ENCODE measurements around the gene PNMT. TPM values are rescaled to one million over a fixed set of nuclear protein-coding genes. Genes with fewer than 3 reads are reported as not detected.
A peak's percentile ranks its signal among the peaks of the same experiment; 100 is the strongest.

Gene PNMT
- total and polyA plus RNA-seq, 2 of the 13 experiments (the other 11 are each of a cell fraction or from before 2014, with no cell fraction given): 0.25 TPM; not detected in 1

- ChIA-PET POLR2A (no interaction called here), CTCF (ENCODE audit: low intra/inter-chr PET ratio, low total read pairs) (no interaction called here)
- Histone ChIP-seq H3K9ac (ENCODE audit: insufficient read depth, low read depth, low read length) (no peak overlapping the region), H2AFZ (ENCODE audit: low read length) (no peak overlapping the region), H4K20me1 (ENCODE audit: insufficient read depth, low read length) (peaks cover 3% of the 10 kb centered on the region), H3K4me3 (replicated peaks in 1 of 3; ENCODE audit: insufficient read depth in 1 of 3, low read depth in 2 of 3, low read length in 3 of 3) (no peak overlapping the region), H3K27ac (ENCODE audit: extremely low read length, insufficient read depth, low read length) (no peak overlapping the region), H3K4me1 (ENCODE audit: insufficient read depth, low read length) (peaks cover 68% of the 10 kb centered on the region), H3K36me3 (replicated peaks in 1 of 2; ENCODE audit: control insufficient read depth in 1 of 2, insufficient read depth in 2 of 2, low read length in 2 of 2) (peaks cover 0 to 2% of the 10 kb centered on the region in 2 experiments; a peak in 2 of 5 replicates), H3K27me3 (ENCODE audit: control insufficient read depth in 1 of 2, insufficient read depth in 2 of 2, low read length in 2 of 2) (no peaks in the 10 kb centered on the region; a peak in 1 of 5 replicates), H3K4me2 (ENCODE audit: low read depth, low read length) (no peak overlapping the region), H3K9me3 (ENCODE audit: low read length) (no peaks in the 10 kb centered on the region), H3K79me2 (ENCODE audit: insufficient read depth, low read length) (peaks cover 60% of the 10 kb centered on the region)
- no peak for DNase-seq (ENCODE audit: low spot score)
- BruUV-seq (replicated peaks): no TSS peak
- intact Hi-C loops (cut with micrococcal nuclease; ENCODE audit: unreplicated experiment): no loop called here
- TF ChIP-seq ZNF878 (CRISPR knock-in tag; IDR thresholded peaks at IDR 0.05): no peak
- TF ChIP-seq FOSL2 (CRISPR knock-in tag; IDR thresholded peaks at IDR 0.05): peak; percentile 33; the same call in 1 of the 2 replicates
- TF ChIP-seq SKI (IDR thresholded peaks at IDR 0.05; ENCODE audit: partially characterized antibody): peak; percentile 20
- no peak for TF ChIP-seq DRAP1 (CRISPR knock-in tag; IDR thresholded peaks at IDR 0.05)
- TF ChIP-seq, protein P1, sequence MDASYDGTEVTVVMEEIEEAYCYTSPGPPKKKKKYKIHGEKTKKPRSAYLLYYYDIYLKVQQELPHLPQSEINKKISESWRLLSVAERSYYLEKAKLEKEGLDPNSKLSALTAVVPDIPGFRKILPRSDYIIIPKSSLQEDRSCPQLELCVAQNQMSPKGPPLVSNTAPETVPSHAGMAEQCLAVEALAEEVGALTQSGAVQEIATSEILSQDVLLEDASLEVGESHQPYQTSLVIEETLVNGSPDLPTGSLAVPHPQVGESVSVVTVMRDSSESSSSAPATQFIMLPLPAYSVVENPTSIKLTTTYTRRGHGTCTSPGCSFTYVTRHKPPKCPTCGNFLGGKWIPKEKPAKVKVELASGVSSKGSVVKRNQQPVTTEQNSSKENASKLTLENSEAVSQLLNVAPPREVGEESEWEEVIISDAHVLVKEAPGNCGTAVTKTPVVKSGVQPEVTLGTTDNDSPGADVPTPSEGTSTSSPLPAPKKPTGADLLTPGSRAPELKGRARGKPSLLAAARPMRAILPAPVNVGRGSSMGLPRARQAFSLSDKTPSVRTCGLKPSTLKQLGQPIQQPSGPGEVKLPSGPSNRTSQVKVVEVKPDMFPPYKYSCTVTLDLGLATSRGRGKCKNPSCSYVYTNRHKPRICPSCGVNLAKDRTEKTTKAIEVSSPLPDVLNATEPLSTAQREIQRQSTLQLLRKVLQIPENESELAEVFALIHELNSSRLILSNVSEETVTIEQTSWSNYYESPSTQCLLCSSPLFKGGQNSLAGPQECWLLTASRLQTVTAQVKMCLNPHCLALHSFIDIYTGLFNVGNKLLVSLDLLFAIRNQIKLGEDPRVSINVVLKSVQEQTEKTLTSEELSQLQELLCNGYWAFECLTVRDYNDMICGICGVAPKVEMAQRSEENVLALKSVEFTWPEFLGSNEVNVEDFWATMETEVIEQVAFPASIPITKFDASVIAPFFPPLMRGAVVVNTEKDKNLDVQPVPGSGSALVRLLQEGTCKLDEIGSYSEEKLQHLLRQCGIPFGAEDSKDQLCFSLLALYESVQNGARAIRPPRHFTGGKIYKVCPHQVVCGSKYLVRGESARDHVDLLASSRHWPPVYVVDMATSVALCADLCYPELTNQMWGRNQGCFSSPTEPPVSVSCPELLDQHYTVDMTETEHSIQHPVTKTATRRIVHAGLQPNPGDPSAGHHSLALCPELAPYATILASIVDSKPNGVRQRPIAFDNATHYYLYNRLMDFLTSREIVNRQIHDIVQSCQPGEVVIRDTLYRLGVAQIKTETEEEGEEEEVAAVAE (CRISPR knock-in tag; IDR thresholded peaks at IDR 0.05; ENCODE audit: borderline replicate concordance): no peak
- TF ChIP-seq ELF4 (CRISPR knock-in tag; IDR thresholded peaks at IDR 0.05; ENCODE audit: borderline replicate concordance): no peak
- TF ChIP-seq SMARCE1 (IDR thresholded peaks at IDR 0.05; ENCODE audit: borderline replicate concordance): no peak
- no peak for TF ChIP-seq HDAC1 (CRISPR knock-in tag; IDR thresholded peaks at IDR 0.05)
- TF ChIP-seq, protein P2, sequence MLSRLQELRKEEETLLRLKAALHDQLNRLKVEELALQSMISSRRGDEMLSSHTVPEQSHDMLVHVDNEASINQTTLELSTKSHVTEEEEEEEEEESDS (CRISPR knock-in tag; IDR thresholded peaks at IDR 0.05; ENCODE audit: borderline replicate concordance): no peak
- 66% methylated on average over 4 of the region's 4 CpGs for WGBS (ENCODE audit: low lambda C conversion rate)
- no peak for FAIRE-seq
- ATAC-seq: no peak
- in situ Hi-C loops (cut with HindIII; ENCODE audit: extremely low pct_ligation_motif_present, low pct_unique_long_range_greater_than_20kb): no loop called here
These were observed 27.6 kb upstream of the PNMT start for GRCh38 chr17:39640591-39641031.
